Measurements from ENCODE around the gene NCAM1. TPM values are rescaled to one million over a fixed set of nuclear protein-coding genes. Genes with fewer than 3 reads are reported as not detected.

Gene NCAM1
- total RNA-seq, 4 donors from 2014 or later: 7.2 to 18.6 (median 14.4) TPM

GRCh38 chr11:113317339-113317738, 356.1 kb downstream of the NCAM1 start:
- in situ Hi-C loops (cut with MboI; ENCODE audit: low pct_ligation_motif_present in 1 of 4, low pct_unique_long_range_greater_than_20kb in 1 of 4, low sequenced_read_pairs in 3 of 4): loop anchor here in 2 of 4 donors (10.0 to 25.0 kb wide), 3 partner anchors 217 to 420 kb away; no protein-coding TSS in a partner anchor

GRCh38 chr11:113319085-113319484, 357.9 kb downstream of the NCAM1 start:
- H3K9me3 ChIP-seq: no peaks in the 10 kb centered on the region
- H3K36me3 ChIP-seq: peaks cover 0 to 9% (median 2%) of the 10 kb centered on the region in 4 donors
- H3K4me3 ChIP-seq: no peak overlapping the region
- TF ChIP-seq POLR2A (IDR thresholded peaks at IDR 0.05): no peak
- TF ChIP-seq EP300 (IDR thresholded peaks at IDR 0.05; ENCODE audit: low read depth): no peak
- TF ChIP-seq POLR2AphosphoS5 (IDR thresholded peaks at IDR 0.05): no peak
- no peak for TF ChIP-seq CTCF (IDR thresholded peaks at IDR 0.05)
- DNase-seq: no peak
- in situ Hi-C loops (cut with MboI; ENCODE audit: low pct_ligation_motif_present in 1 of 4, low pct_unique_long_range_greater_than_20kb in 1 of 4, low sequenced_read_pairs in 3 of 4): loop anchor here in 2 of 4 donors (10.0 to 25.0 kb wide), 3 partner anchors 216 to 418 kb away; no protein-coding TSS in a partner anchor
- no peaks in the 10 kb centered on the region for H3K27me3 ChIP-seq
- WGBS, 2 donors (ENCODE audit: low coverage in 1 of 2): 97 to 100% methylated on average over 4 of the region's 4 CpGs
- H3K27ac ChIP-seq: no peak overlapping the region
- H3K4me1 ChIP-seq: peaks cover 0 to 12% (median 1%) of the 10 kb centered on the region in 4 donors
- intact Hi-C loops (cut with DNase I; ENCODE audit: low total_unique reads): no loop called here

More at GRCh38 chr11:113317339-113317738, 356.1 kb downstream of the NCAM1 start:
- Histone ChIP-seq H3K27me3 (no peaks in the 10 kb centered on the region), H3K4me1 (peaks cover 0 to 16% (median 6%) of the 10 kb centered on the region in 4 donors), H3K9me3 (no peaks in the 10 kb centered on the region), H3K27ac (no peak overlapping the region), H3K4me3 (no peak overlapping the region), H3K36me3 (peaks cover 0 to 4% (median 0%) of the 10 kb centered on the region in 4 donors)
- WGBS, 2 donors (ENCODE audit: low coverage in 1 of 2): 91 to 93% methylated on average over 2 of the region's 2 CpGs
- DNase-seq: no peak
- TF ChIP-seq POLR2A (IDR thresholded peaks at IDR 0.05) (no peak), EP300 (IDR thresholded peaks at IDR 0.05; ENCODE audit: low read depth) (no peak), CTCF (IDR thresholded peaks at IDR 0.05) (no peak), POLR2AphosphoS5 (IDR thresholded peaks at IDR 0.05) (no peak)
- intact Hi-C loops (cut with DNase I; ENCODE audit: low total_unique reads): no loop called here

- 79 to 100% methylated on average over 1 to 4 of the region's 4 CpGs for WGBS, 2 donors (ENCODE audit: low coverage in 1 of 2)
Measured at GRCh38 chr11:113322158-113322557, 360.9 kb downstream of the NCAM1 start.

GRCh38 chr11:113324250-113324649, 363.0 kb downstream of the NCAM1 start:
- H3K36me3 ChIP-seq: peaks cover 0 to 27% (median 0%) of the 10 kb centered on the region in 4 donors
- H3K4me3 ChIP-seq: no peak overlapping the region
- TF ChIP-seq POLR2A (IDR thresholded peaks at IDR 0.05) (no peak), CTCF (IDR thresholded peaks at IDR 0.05) (no peak), POLR2AphosphoS5 (IDR thresholded peaks at IDR 0.05) (no peak), EP300 (IDR thresholded peaks at IDR 0.05; ENCODE audit: low read depth) (no peak)
- no peaks in the 10 kb centered on the region for H3K27me3 ChIP-seq
- intact Hi-C loops (cut with DNase I; ENCODE audit: low total_unique reads) (no loop called here), in situ Hi-C loops (cut with MboI; ENCODE audit: low pct_ligation_motif_present in 1 of 4, low pct_unique_long_range_greater_than_20kb in 1 of 4, low sequenced_read_pairs in 3 of 4) (loop anchor here in 1 of 4 donors (25.0 kb wide), 1 partner anchor 413 kb away; no protein-coding TSS in a partner anchor)
- WGBS, 2 donors (ENCODE audit: low coverage in 1 of 2): 94 to 98% methylated on average over 5 of the region's 5 CpGs
- DNase-seq: no peak
- H3K27ac ChIP-seq: no peak overlapping the region
- H3K4me1 ChIP-seq: no peaks in the 10 kb centered on the region
- no peaks in the 10 kb centered on the region for H3K9me3 ChIP-seq

More at GRCh38 chr11:113322158-113322557, 360.9 kb downstream of the NCAM1 start:
- intact Hi-C loops (cut with DNase I; ENCODE audit: low total_unique reads): no loop called here
- no peaks in the 10 kb centered on the region for H3K27me3 ChIP-seq
- no peaks in the 10 kb centered on the region for H3K9me3 ChIP-seq
- H3K27ac ChIP-seq: no peak overlapping the region
- TF ChIP-seq POLR2AphosphoS5 (IDR thresholded peaks at IDR 0.05) (no peak), POLR2A (IDR thresholded peaks at IDR 0.05) (no peak), EP300 (IDR thresholded peaks at IDR 0.05; ENCODE audit: low read depth) (no peak), CTCF (IDR thresholded peaks at IDR 0.05) (no peak)
- H3K36me3 ChIP-seq: peaks cover 0 to 27% (median 2%) of the 10 kb centered on the region in 4 donors
- no peaks in the 10 kb centered on the region for H3K4me1 ChIP-seq
- in situ Hi-C loops (cut with MboI; ENCODE audit: low pct_ligation_motif_present in 1 of 4, low pct_unique_long_range_greater_than_20kb in 1 of 4, low sequenced_read_pairs in 3 of 4): loop anchor here in 1 of 4 donors (25.0 kb wide), 1 partner anchor 415 kb away; no protein-coding TSS in a partner anchor
- no peak for DNase-seq
- no peak overlapping the region for H3K4me3 ChIP-seq

Small RNA genes lying within 50 kb of the gene (small RNA-seq; reads per million reads assigned to genes)
- 0 reads per million in 4 donors for gene RNU7-187P

Data from transverse colon (tissue), 4 donors.